Panc1 (cell line): ENCODE data around the gene FBXO3. TPM values are rescaled to one million over a fixed set of nuclear protein-coding genes. Genes with fewer than 3 reads are reported as not detected.

Experiments used
- ATAC-seq: fragments of 200-7000 bp; cut with Tn5 transposase; 2 replicates; pipeline ENCODE4 v1.9.1; 2020; ENCODE audit warnings: mild to moderate bottlenecking, moderate library complexity
- BruUV-seq: library from RNA; stranded (reverse); fragments of 400-500 nt; replicated peaks from 2 replicates; lab custom pipeline; 2021; lab: Mats Ljungman, UMichigan
- CTCF ChIA-PET: fragments of 300-600 bp; sonication (Branson Sonifier 250); formaldehyde crosslinking; loops from one replicate; lab custom pipeline; 2022; ENCODE audit warnings: antibody characterized with exemption; lab: Charles Lee
- POLR2A ChIA-PET: fragments of 300-600 bp; sonication (Branson Sonifier 250); formaldehyde crosslinking; loops from one replicate; lab custom pipeline; 2022; ENCODE audit warnings: antibody characterized with exemption; lab: Charles Lee
- DNase-seq: peaks from one replicate; pipeline ENCODE4 v3.0.0-alpha.2; 2010; ENCODE audit warnings: low read depth, low spot score
- H3K27ac ChIP-seq: 2 replicates; pipeline ENCODE4 v1.5.1; 2011; ENCODE audit warnings: mild to moderate bottlenecking, low read length, inconsistent platforms
- H3K27me3 ChIP-seq: fragments of 200-500 bp; sonication (Bioruptor generic); 2 replicates; pipeline ENCODE4 v1.6.0; 2014; ENCODE audit warnings: low read length, inconsistent platforms; ENCODE audit not compliant: control insufficient read depth, insufficient read depth
- H3K36me3 ChIP-seq: fragments of 200-500 bp; sonication (Bioruptor generic); 2 replicates; pipeline ENCODE4 v1.5.1; 2014; ENCODE audit warnings: inconsistent platforms, mild to moderate bottlenecking, low read length, moderate library complexity; ENCODE audit not compliant: control insufficient read depth, insufficient read depth
- H3K4me1 ChIP-seq: 2 replicates; pipeline ENCODE4 v1.5.1; 2011; ENCODE audit warnings: inconsistent platforms, mild to moderate bottlenecking, low read length, moderate library complexity; ENCODE audit not compliant: control insufficient read depth, insufficient read depth
- H3K4me3 ChIP-seq, 2 experiments: 2 replicates each; pipeline ENCODE4 v1.5.1; 2011 to 2012; ENCODE audit warnings: low read depth in 2 of 2, low read length in 2 of 2, mild to moderate bottlenecking in 2 of 2, inconsistent platforms in 1 of 2, moderate library complexity in 1 of 2
- H3K9me3 ChIP-seq: fragments of 200-500 bp; sonication (Bioruptor generic); 2 replicates; pipeline ENCODE4 v1.5.1; 2014; ENCODE audit warnings: low read depth, mild to moderate bottlenecking, inconsistent platforms, low read length, moderate library complexity; ENCODE audit not compliant: control insufficient read depth, insufficient read depth
- CTCF ChIP-seq: fragments of 450-650 bp; IDR thresholded peaks from 2 replicates; pipeline ENCODE4 v1.5.1; 2017; ENCODE audit warnings: mild to moderate bottlenecking
- POLR2AphosphoS5 ChIP-seq: IDR thresholded peaks from 2 replicates; pipeline ENCODE4 v1.6.1; 2012; ENCODE audit warnings: mild to moderate bottlenecking, low read depth, low read length, moderate library complexity
- SIN3A ChIP-seq: IDR thresholded peaks from 2 replicates; pipeline ENCODE4 v1.6.1; 2012; ENCODE audit warnings: low read depth, mild to moderate bottlenecking, low read length, moderate library complexity, borderline replicate concordance; ENCODE audit not compliant: insufficient read depth
- TCF7L2 ChIP-seq: IDR thresholded peaks from 2 replicates; pipeline ENCODE4 v1.6.1; 2011; ENCODE audit warnings: mild to moderate bottlenecking, low read depth, low read length, inconsistent platforms
- in situ Hi-C: cut with HindIII; loops from 2 replicates; pipeline ENCODE4 v1.10.0; 2016; ENCODE audit warnings: low sequenced_read_pairs, low pct_unique_long_range_greater_than_20kb
- intact Hi-C: fragments of 100-400 bp; cut with micrococcal nuclease; formaldehyde crosslinking; loops from one replicate; pipeline ENCODE4 v1.10.0; 2022; ENCODE audit not compliant: unreplicated experiment
- total RNA-seq: library from RNA; stranded (reverse); gene quantifications from one replicate; pipeline ENCODE4 v1.2.1, GENCODE V29; 2021; ENCODE audit not compliant: unreplicated experiment
- TF ChIP-seq, protein P1 (sequence below), 2 experiments: IDR thresholded peaks; 2 replicates each; pipeline ENCODE4 v1.6.1; 2011 to 2012; ENCODE audit warnings: low read depth in 2 of 2, control low read depth in 1 of 2, low read length in 1 of 2, mild to moderate bottlenecking in 1 of 2, moderate library complexity in 1 of 2; ENCODE audit not compliant: insufficient read depth in 1 of 2

The FBXO3 gene
- total RNA-seq, 1 experiment from 2014 or later = 22.3 TPM

GRCh38 chr11:33802194-33802950 lies 28.1 kb upstream of the FBXO3 start:
- intact Hi-C loops (no loop called here), in situ Hi-C loops (no loop called here)
- CTCF ChIA-PET = interaction anchor here (0.6 kb wide), 1 partner anchor 179 kb away, joined by 3 read pairs; no protein-coding TSS in a partner anchor
- Histone ChIP-seq H3K4me3 (peak overlapping the region; percentile 39 to 65), H3K27ac (0 out of 2 replicates have a peak overlapping the region, but pooled peaks have one; percentile 45), H3K9me3 (no peaks in the 10 kb centered on the region), H3K4me1 (peaks cover 2% of the 10 kb centered on the region; the same call in 1 of the 2 replicates), H3K27me3 (no peaks in the 10 kb centered on the region), H3K36me3 (no peaks in the 10 kb centered on the region)
- BruUV-seq = no TSS peak
- peak; percentile 97 for ATAC-seq
- TF ChIP-seq SIN3A (no peak), TCF7L2 (0 out of 2 replicates have a peak, but pooled peaks have one; percentile 35)
- POLR2A ChIA-PET = interaction anchor here (0.7 to 1.0 kb wide), 2 partner anchors 59 to 61 kb away, joined by 3 read pairs; no protein-coding TSS in a partner anchor
- DNase-seq = peak; percentile 61

- ChIA-PET POLR2A (interaction anchor here (1.0 kb wide), 1 partner anchor 60 kb away, joined by 3 read pairs; no protein-coding TSS in a partner anchor), CTCF (no interaction called here)
- peaks cover 2% of the 10 kb centered on the region; the same call in 1 of the 2 replicates for H3K4me1 ChIP-seq
- in situ Hi-C loops = no loop called here
- no peak for ATAC-seq
- no peak overlapping the region for H3K27ac ChIP-seq
- H3K27me3 ChIP-seq = no peaks in the 10 kb centered on the region
- TF ChIP-seq CTCF = no peak
- TF ChIP-seq SIN3A = no peak
- TF ChIP-seq, protein P1, sequence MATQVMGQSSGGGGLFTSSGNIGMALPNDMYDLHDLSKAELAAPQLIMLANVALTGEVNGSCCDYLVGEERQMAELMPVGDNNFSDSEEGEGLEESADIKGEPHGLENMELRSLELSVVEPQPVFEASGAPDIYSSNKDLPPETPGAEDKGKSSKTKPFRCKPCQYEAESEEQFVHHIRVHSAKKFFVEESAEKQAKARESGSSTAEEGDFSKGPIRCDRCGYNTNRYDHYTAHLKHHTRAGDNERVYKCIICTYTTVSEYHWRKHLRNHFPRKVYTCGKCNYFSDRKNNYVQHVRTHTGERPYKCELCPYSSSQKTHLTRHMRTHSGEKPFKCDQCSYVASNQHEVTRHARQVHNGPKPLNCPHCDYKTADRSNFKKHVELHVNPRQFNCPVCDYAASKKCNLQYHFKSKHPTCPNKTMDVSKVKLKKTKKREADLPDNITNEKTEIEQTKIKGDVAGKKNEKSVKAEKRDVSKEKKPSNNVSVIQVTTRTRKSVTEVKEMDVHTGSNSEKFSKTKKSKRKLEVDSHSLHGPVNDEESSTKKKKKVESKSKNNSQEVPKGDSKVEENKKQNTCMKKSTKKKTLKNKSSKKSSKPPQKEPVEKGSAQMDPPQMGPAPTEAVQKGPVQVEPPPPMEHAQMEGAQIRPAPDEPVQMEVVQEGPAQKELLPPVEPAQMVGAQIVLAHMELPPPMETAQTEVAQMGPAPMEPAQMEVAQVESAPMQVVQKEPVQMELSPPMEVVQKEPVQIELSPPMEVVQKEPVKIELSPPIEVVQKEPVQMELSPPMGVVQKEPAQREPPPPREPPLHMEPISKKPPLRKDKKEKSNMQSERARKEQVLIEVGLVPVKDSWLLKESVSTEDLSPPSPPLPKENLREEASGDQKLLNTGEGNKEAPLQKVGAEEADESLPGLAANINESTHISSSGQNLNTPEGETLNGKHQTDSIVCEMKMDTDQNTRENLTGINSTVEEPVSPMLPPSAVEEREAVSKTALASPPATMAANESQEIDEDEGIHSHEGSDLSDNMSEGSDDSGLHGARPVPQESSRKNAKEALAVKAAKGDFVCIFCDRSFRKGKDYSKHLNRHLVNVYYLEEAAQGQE (IDR thresholded peaks at IDR 0.05; ENCODE audit: insufficient read depth in 1 of 2, low read depth in 2 of 2, low read length in 1 of 2) = no peak
- intact Hi-C loops = no loop called here
- BruUV-seq = no TSS peak
- H3K4me3 ChIP-seq = peak overlapping the region; percentile 39 to 65
- H3K9me3 ChIP-seq = no peaks in the 10 kb centered on the region
- no peak for DNase-seq
- no peaks in the 10 kb centered on the region for H3K36me3 ChIP-seq
Measured at GRCh38 chr11:33801821-33802193, 27.5 kb upstream of the FBXO3 start.

GRCh38 chr11:33797879-33798278 lies 23.6 kb upstream of the FBXO3 start:
- DNase-seq (no peak), ATAC-seq (no peak)
- BruUV-seq = no TSS peak
- Histone ChIP-seq H3K9me3 (peaks cover 7% of the 10 kb centered on the region; the same call in 1 of the 2 replicates), H3K4me3 (no peak overlapping the region), H3K4me1 (peaks cover 2% of the 10 kb centered on the region; the same call in 1 of the 2 replicates), H3K27ac (no peak overlapping the region), H3K36me3 (no peaks in the 10 kb centered on the region), H3K27me3 (no peaks in the 10 kb centered on the region)
- intact Hi-C loops (no loop called here), in situ Hi-C loops (no loop called here)
- ChIA-PET POLR2A (no interaction called here), CTCF (no interaction called here)
- no peak for TF ChIP-seq TCF7L2
- TF ChIP-seq SIN3A = no peak
- no peak for TF ChIP-seq POLR2AphosphoS5
- TF ChIP-seq, protein P1 (IDR thresholded peaks at IDR 0.05; ENCODE audit: insufficient read depth in 1 of 2, low read depth in 2 of 2, low read length in 1 of 2) = no peak
- no peak for TF ChIP-seq CTCF
